HepG2 (cell line): ENCODE measurements around the gene MCC. TPM values are rescaled to one million over a fixed set of nuclear protein-coding genes. Genes with fewer than 3 reads are reported as not detected.

Source experiments
- ARNT2 ChIP-seq: sonication (generic); formaldehyde crosslinking; IDR thresholded peaks from 2 replicates; pipeline ENCODE4 v1.8.0; 2022; ENCODE audit warnings: mild to moderate bottlenecking, low read depth, missing genetic modification reagents, moderate library complexity
- CREB1 ChIP-seq, 2 experiments: fragments of 450-650 bp in 1 of 2; IDR thresholded peaks; 2 replicates each; pipeline ENCODE4 v1.6.1; 2016 to 2017; ENCODE audit warnings: control low read depth in 1 of 2, mild to moderate bottlenecking in 1 of 2, missing compliant biosample characterization in 1 of 2, missing genetic modification characterization in 1 of 2
- GABPA ChIP-seq, 2 experiments: IDR thresholded peaks; 2 replicates each; pipeline ENCODE4 v1.6.1; 2011 to 2016; ENCODE audit warnings: low read depth in 2 of 2, low read length in 1 of 2, missing biosample characterization in 1 of 2, missing genetic modification characterization in 1 of 2
- HNRNPLL ChIP-seq: fragments of 200-400 bp; formaldehyde crosslinking; IDR thresholded peaks from 2 replicates; pipeline ENCODE4 v1.6.1; 2017; ENCODE audit warnings: mild to moderate bottlenecking, low read depth, low read length; ENCODE audit not compliant: poor library complexity, severe bottlenecking
- KAT8 ChIP-seq: IDR thresholded peaks from 2 replicates; pipeline ENCODE4 v1.6.1; 2016; ENCODE audit warnings: missing genetic modification reagents, missing compliant biosample characterization
- KLF13 ChIP-seq: sonication (generic); formaldehyde crosslinking; IDR thresholded peaks from 2 replicates; pipeline ENCODE4 v1.4.0; 2020; ENCODE audit warnings: mild to moderate bottlenecking, missing genetic modification reagents
- MBD4 ChIP-seq: IDR thresholded peaks from 2 replicates; pipeline ENCODE4 v1.6.1; 2012; ENCODE audit warnings: low read length, inconsistent platforms, borderline replicate concordance
- MEIS2 ChIP-seq: sonication (generic); formaldehyde crosslinking; IDR thresholded peaks from 2 replicates; pipeline ENCODE4 v1.9.0; 2021; ENCODE audit warnings: mild to moderate bottlenecking, missing genetic modification reagents
- NFKBIZ ChIP-seq: IDR thresholded peaks from 2 replicates; pipeline ENCODE4 v1.6.1; 2018; ENCODE audit warnings: missing genetic modification reagents, missing compliant biosample characterization
- NONO ChIP-seq, 2 experiments: fragments of 450-650 bp in 1 of 2; sonication (generic) in 1 of 2; formaldehyde crosslinking in 1 of 2; IDR thresholded peaks in 1 of 2; conservative IDR thresholded peaks in 1 of 2; 2 replicates each; pipeline versions ENCODE4 v1.6.1 to v1.8.0; 2017 to 2022; ENCODE audit warnings: mild to moderate bottlenecking in 1 of 2, missing genetic modification reagents in 1 of 2, moderate library complexity in 1 of 2
- RNF2 ChIP-seq: fragments of 450-650 bp; conservative IDR thresholded peaks from 2 replicates; pipeline ENCODE4 v1.6.1; 2016; ENCODE audit warnings: low read depth
- ZMYM3 ChIP-seq: sonication (generic); formaldehyde crosslinking; IDR thresholded peaks from 2 replicates; pipeline ENCODE4 v1.5.1; 2020; ENCODE audit warnings: mild to moderate bottlenecking, missing genetic modification reagents
- ZNF205 ChIP-seq: IDR thresholded peaks from 2 replicates; pipeline ENCODE4 v1.6.1; 2018; ENCODE audit warnings: missing biosample characterization, missing genetic modification reagents
- ZNF569 ChIP-seq: sonication (generic); formaldehyde crosslinking; IDR thresholded peaks from 2 replicates; pipeline ENCODE4 v1.5.0; 2020; ENCODE audit warnings: mild to moderate bottlenecking, missing genetic modification reagents, moderate library complexity, borderline replicate concordance
- ZNF687 ChIP-seq: sonication (generic); formaldehyde crosslinking; IDR thresholded peaks from 2 replicates; pipeline ENCODE4 v1.5.1; 2020; ENCODE audit warnings: mild to moderate bottlenecking, missing genetic modification reagents, moderate library complexity
- ZSCAN5A ChIP-seq: sonication (generic); formaldehyde crosslinking; IDR thresholded peaks from 2 replicates; pipeline ENCODE4 v1.8.0; 2022; ENCODE audit warnings: mild to moderate bottlenecking, missing genetic modification reagents, borderline replicate concordance
- ZZZ3 ChIP-seq: sonication (generic); formaldehyde crosslinking; IDR thresholded peaks from 2 replicates; pipeline ENCODE4 v1.4.0; 2020; ENCODE audit warnings: missing genetic modification reagents, mild to moderate bottlenecking, borderline replicate concordance
- polyA plus RNA-seq, 8 experiments: library from polyadenylated mRNA; depleted of rRNA in 3 of 8; stranded (reverse) in 7 of 8; unstranded in 1 of 8; fragments of >200 nt; fragmentation: Illumina TruSeq in 4 of 8; extraction: Trizol in 4 of 8; gene quantifications; 2 replicates each; pipeline versions ENCODE4 v1.2.1 to v1.2.3, GENCODE V29; 2011 to 2016; ENCODE audit warnings: low read depth in 4 of 8, missing spikeins in 1 of 8, mixed read lengths in 1 of 8; ENCODE audit not compliant: insufficient read depth in 1 of 8
- total RNA-seq, 5 experiments: library from RNA; depleted of rRNA; stranded (reverse); fragments of >200 nt; fragmentation: Illumina TruSeq; extraction: Trizol; gene quantifications; 2 replicates each; pipeline ENCODE4 v1.2.3, GENCODE V29; 2016; ENCODE audit warnings: low read depth in 1 of 5
- TF ChIP-seq, protein P1 (sequence below): sonication (generic); formaldehyde crosslinking; IDR thresholded peaks from 2 replicates; pipeline ENCODE4 v1.9.0; 2021; ENCODE audit warnings: missing genetic modification reagents, mild to moderate bottlenecking, borderline replicate concordance
- TF ChIP-seq, protein P2 (sequence below): IDR thresholded peaks from 2 replicates; pipeline ENCODE4 v1.6.1; 2016; ENCODE audit warnings: low read depth

Gene MCC
- total and polyA plus RNA-seq, 2 of the 13 experiments (the other 11 are each of a cell fraction or from before 2014, with no cell fraction given) = 0.55 to 2.4 TPM

DNA sequence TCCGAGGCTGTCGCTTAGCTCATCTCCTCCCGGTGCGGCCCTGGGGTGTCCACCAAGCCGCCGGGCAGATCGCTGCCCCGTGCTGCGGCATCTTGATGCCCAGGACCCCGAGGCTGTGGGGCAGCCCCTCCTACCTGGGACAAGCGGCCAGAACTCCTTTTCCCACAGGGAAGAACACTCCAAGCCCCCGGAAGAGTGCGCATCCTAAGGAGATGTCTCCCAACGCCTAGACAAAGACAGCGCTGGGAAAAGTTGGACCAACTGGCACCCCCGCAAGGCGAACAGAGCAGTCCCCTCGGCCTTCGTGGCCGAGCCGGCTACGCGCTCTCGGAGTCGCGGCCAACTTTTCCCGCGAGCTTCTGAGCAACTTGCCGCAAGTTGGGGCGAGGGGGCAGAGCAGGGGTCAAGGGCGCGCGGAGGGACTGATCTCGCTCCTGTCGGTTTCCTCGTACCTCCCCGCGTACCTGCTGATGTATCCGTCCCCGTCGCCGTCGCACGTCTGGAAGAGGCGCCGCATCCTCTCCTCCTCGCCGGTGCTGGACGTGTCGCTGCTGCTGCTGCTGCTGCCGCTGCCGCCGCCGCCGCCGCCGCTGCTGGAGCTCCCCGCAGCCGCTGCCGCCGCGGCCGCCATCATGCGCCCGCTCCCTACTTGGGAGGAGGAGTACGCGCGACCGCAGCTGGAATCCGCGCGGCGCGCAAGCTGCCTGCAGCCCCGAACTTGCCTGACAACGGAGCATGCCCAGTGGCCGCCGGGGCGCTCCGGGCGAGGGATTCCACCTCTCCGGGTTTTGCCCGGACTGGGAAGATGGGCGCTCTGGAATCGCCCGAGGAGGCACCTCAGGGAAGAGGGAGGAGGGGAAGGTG lies at the start of gene MCC (continued):
- TF ChIP-seq ZNF687 (CRISPR knock-in tag) (peak; percentile 78), MEIS2 (CRISPR knock-in tag) (0 out of 2 replicates have a peak, but pooled peaks have one; percentile 11), RNF2 (0 out of 2 replicates have a peak, but pooled peaks have one; percentile 57), ARNT2 (CRISPR knock-in tag) (peak; percentile 55; the same call in 1 of the 2 replicates), CREB1 (IDR thresholded peaks at IDR 0.05) (no peak), CREB1 (CRISPR knock-in tag; IDR thresholded peaks at IDR 0.05) (no peak), ZNF569 (no peak), ZNF205 (peak; percentile 15; the same call in 1 of the 2 replicates), ZSCAN5A (CRISPR knock-in tag) (peak; percentile 44; the same call in 1 of the 2 replicates), KLF13 (CRISPR knock-in tag) (no peak), MBD4 (no peak), KAT8 (CRISPR knock-in tag) (peak; percentile 59), HNRNPLL (peak; percentile 98), ZZZ3 (CRISPR knock-in tag) (no peak), NFKBIZ (CRISPR knock-in tag) (no peak), GABPA (IDR thresholded peaks at IDR 0.05; ENCODE audit: low read depth, low read length) (no peak), GABPA (CRISPR knock-in tag; IDR thresholded peaks at IDR 0.05; ENCODE audit: low read depth) (no peak), NONO (IDR thresholded peaks at IDR 0.05) (no peak), NONO (CRISPR knock-in tag; conservative IDR thresholded peaks at IDR 0.05) (peak; percentile 75; the same call in 1 of the 2 replicates), ZMYM3 (peak; percentile 34; the same call in 1 of the 2 replicates)
- TF ChIP-seq, protein P1, sequence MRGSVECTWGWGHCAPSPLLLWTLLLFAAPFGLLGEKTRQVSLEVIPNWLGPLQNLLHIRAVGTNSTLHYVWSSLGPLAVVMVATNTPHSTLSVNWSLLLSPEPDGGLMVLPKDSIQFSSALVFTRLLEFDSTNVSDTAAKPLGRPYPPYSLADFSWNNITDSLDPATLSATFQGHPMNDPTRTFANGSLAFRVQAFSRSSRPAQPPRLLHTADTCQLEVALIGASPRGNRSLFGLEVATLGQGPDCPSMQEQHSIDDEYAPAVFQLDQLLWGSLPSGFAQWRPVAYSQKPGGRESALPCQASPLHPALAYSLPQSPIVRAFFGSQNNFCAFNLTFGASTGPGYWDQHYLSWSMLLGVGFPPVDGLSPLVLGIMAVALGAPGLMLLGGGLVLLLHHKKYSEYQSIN (CRISPR knock-in tag) = no peak
- TF ChIP-seq, protein P2, sequence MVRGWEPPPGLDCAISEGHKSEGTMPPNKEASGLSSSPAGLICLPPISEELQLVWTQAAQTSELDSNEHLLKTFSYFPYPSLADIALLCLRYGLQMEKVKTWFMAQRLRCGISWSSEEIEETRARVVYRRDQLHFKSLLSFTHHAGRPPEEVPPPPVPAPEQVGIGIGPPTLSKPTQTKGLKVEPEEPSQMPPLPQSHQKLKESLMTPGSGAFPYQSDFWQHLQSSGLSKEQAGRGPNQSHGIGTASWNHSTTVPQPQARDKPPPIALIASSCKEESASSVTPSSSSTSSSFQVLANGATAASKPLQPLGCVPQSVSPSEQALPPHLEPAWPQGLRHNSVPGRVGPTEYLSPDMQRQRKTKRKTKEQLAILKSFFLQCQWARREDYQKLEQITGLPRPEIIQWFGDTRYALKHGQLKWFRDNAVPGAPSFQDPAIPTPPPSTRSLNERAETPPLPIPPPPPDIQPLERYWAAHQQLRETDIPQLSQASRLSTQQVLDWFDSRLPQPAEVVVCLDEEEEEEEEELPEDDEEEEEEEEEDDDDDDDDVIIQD = 0 out of 2 replicates have a peak, but pooled peaks have one; percentile 30
